Liver (tissue), 9 donors: ENCODE data around the gene REEP1. TPM values are rescaled to one million over a fixed set of nuclear protein-coding genes. Genes with fewer than 3 reads are reported as not detected.

ENCODE experiments used
- DNase-seq: peaks from one replicate; pipeline ENCODE4 v3.0.0-alpha.2; 2017; ENCODE audit warnings: low spot score
- H3K27ac ChIP-seq, 2 donors: one replicate each; pipeline ENCODE4 v1.7.0; 2013; ENCODE audit warnings: inconsistent platforms in 2 of 2, low read length in 2 of 2, control low read depth in 1 of 2, low read depth in 1 of 2, mild to moderate bottlenecking in 1 of 2
- H3K27me3 ChIP-seq, 4 donors: one replicate each; pipeline versions ENCODE4 v1.6.1 to v1.7.0; 2013; ENCODE audit warnings: low read length in 3 of 4, inconsistent platforms in 1 of 4, mild to moderate bottlenecking in 1 of 4, moderate library complexity in 1 of 4; ENCODE audit not compliant: control insufficient read depth in 4 of 4, insufficient read depth in 4 of 4
- H3K36me3 ChIP-seq, 4 donors: one replicate each; pipeline versions ENCODE4 v1.6.1 to v1.7.0; 2013; ENCODE audit warnings: low read length in 3 of 4, mild to moderate bottlenecking in 3 of 4, low read depth in 1 of 4, moderate library complexity in 1 of 4; ENCODE audit not compliant: control insufficient read depth in 4 of 4, insufficient read depth in 3 of 4
- H3K4me1 ChIP-seq, 4 donors: one replicate each; pipeline versions ENCODE4 v1.6.1 to v1.7.0; 2013; ENCODE audit warnings: low read length in 3 of 4, mild to moderate bottlenecking in 3 of 4, moderate library complexity in 1 of 4; ENCODE audit not compliant: control insufficient read depth in 4 of 4, insufficient read depth in 4 of 4
- H3K4me3 ChIP-seq, 3 donors: one replicate each; pipeline versions ENCODE4 v1.6.1 to v1.7.0; 2013; ENCODE audit warnings: low read length in 3 of 3, control low read depth in 1 of 3, low read depth in 1 of 3, mild to moderate bottlenecking in 1 of 3
- H3K9ac ChIP-seq, 2 donors: one replicate each; pipeline ENCODE4 v1.7.0; 2013; ENCODE audit warnings: low read length in 2 of 2, mild to moderate bottlenecking in 2 of 2, moderate library complexity in 2 of 2, control low read depth in 1 of 2, low read depth in 1 of 2
- H3K9me3 ChIP-seq, 4 donors: one replicate each; pipeline versions ENCODE4 v1.6.1 to v1.7.0; 2013; ENCODE audit warnings: low read length in 3 of 4; ENCODE audit not compliant: control insufficient read depth in 4 of 4
- EGR1 ChIP-seq, 2 donors: IDR thresholded peaks; 2 replicates each; pipeline ENCODE4 v1.6.1; 2016 to 2018; ENCODE audit warnings: antibody characterized with exemption in 2 of 2, low read depth in 2 of 2
- FOXA1 ChIP-seq: IDR thresholded peaks from 2 replicates; pipeline ENCODE4 v1.6.1; 2016; ENCODE audit warnings: antibody characterized with exemption
- FOXA2 ChIP-seq: IDR thresholded peaks from 2 replicates; pipeline ENCODE4 v1.6.1; 2016; ENCODE audit warnings: antibody characterized with exemption
- GABPA ChIP-seq, 2 donors: IDR thresholded peaks in 1 of 2; conservative IDR thresholded peaks in 1 of 2; 2 replicates each; pipeline ENCODE4 v1.6.1; 2016; ENCODE audit warnings: antibody characterized with exemption in 2 of 2, mild to moderate bottlenecking in 1 of 2, moderate library complexity in 1 of 2
- HNF4G ChIP-seq: IDR thresholded peaks from 2 replicates; pipeline ENCODE4 v1.6.1; 2016; ENCODE audit warnings: antibody characterized with exemption
- JUND ChIP-seq, 2 donors: IDR thresholded peaks; 2 replicates each; pipeline ENCODE4 v1.6.1; 2016; ENCODE audit warnings: antibody characterized with exemption in 2 of 2
- NR2F2 ChIP-seq: IDR thresholded peaks from 2 replicates; pipeline ENCODE4 v1.6.1; 2016; ENCODE audit warnings: antibody characterized with exemption
- RAD21 ChIP-seq, 2 donors: IDR thresholded peaks; 2 replicates each; pipeline ENCODE4 v1.6.1; 2016; ENCODE audit warnings: antibody characterized with exemption in 2 of 2, mild to moderate bottlenecking in 2 of 2
- RXRA ChIP-seq, 2 donors: IDR thresholded peaks; 2 replicates each; pipeline ENCODE4 v1.6.1; 2017 to 2018; ENCODE audit warnings: antibody characterized with exemption in 2 of 2, mild to moderate bottlenecking in 1 of 2
- SP1 ChIP-seq: IDR thresholded peaks from 2 replicates; pipeline ENCODE4 v1.6.1; 2018; ENCODE audit warnings: antibody characterized with exemption, mild to moderate bottlenecking
- TAF1 ChIP-seq: conservative IDR thresholded peaks from 2 replicates; pipeline ENCODE4 v1.6.1; 2016; ENCODE audit warnings: antibody characterized with exemption, mild to moderate bottlenecking
- YY1 ChIP-seq: IDR thresholded peaks from 2 replicates; pipeline ENCODE4 v1.6.1; 2016; ENCODE audit warnings: antibody characterized with exemption, mild to moderate bottlenecking
- WGBS: extraction: QIAGEN DNeasy Blood & Tissue Kit; methylation state at CpG from one replicate; pipeline ENCODE4 v1.1.7; 2013; 5-methylcytosine and 5-hydroxymethylcytosine counted together
- polyA plus RNA-seq, 2 donors: library from polyadenylated mRNA; stranded (reverse) in 1 of 2; unstranded in 1 of 2; fragments of 200-250 nt in 1 of 2; fragments of >200 nt in 1 of 2; fragmentation: Nextera tagmentation in 1 of 2; extraction: Ambion mirVana in 1 of 2; gene quantifications; one replicate each; pipeline versions ENCODE4 v1.2.1 to v1.2.3, GENCODE V29; 2013 to 2015
- total RNA-seq, 2 donors: library from RNA; depleted of rRNA; stranded (reverse); fragments of >200 nt; gene quantifications; one replicate each; pipeline ENCODE4 v1.2.3, GENCODE V29; 2014
- TF ChIP-seq, protein P1 (sequence below): IDR thresholded peaks from 2 replicates; pipeline ENCODE4 v1.6.1; 2016; ENCODE audit warnings: antibody characterized with exemption
- TF ChIP-seq, protein P2 (sequence below): IDR thresholded peaks from 2 replicates; pipeline ENCODE4 v1.6.1; 2016; ENCODE audit warnings: antibody characterized with exemption, mild to moderate bottlenecking
- TF ChIP-seq, protein P3 (sequence below): IDR thresholded peaks from 2 replicates; pipeline ENCODE4 v1.6.1; 2016; ENCODE audit warnings: antibody characterized with exemption
- TF ChIP-seq, protein P4 (sequence below): IDR thresholded peaks from 2 replicates; pipeline ENCODE4 v1.6.1; 2016; ENCODE audit warnings: antibody characterized with exemption
- TF ChIP-seq, protein P5 (sequence below): fragments of 150-350 bp; IDR thresholded peaks from 2 replicates; pipeline ENCODE4 v1.5.1; 2017; ENCODE audit warnings: improper control_type of control experiment, low read depth, low read length; ENCODE audit not compliant: missing input control
- donor health status: healthy.
- donor health status: healthy.
- donor health status: healthy.
- donor health status: healthy.
- donor health status: healthy.

The REEP1 gene
- total and polyA plus RNA-seq, 4 donors = 0.46 to 1.7 (median 0.89) TPM

DNA sequence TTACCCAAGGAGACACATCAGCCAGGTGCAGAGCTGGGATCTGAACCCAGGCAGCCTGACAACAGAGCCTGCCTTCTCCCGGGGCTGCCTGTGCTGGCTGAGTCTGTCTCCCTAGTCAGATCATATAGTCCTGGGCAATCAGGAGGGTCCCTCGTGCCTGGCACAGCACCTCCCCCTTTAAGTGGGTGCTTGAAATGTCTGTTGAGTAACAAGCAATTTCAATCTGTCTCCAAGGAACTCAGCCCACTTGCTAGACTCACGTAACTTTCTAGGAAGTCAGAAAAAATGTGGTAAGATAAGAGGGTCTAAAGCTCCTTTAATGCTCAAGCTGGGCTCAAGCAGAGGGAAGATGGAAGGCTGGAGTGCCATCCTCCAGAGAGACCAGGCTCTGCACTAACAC, 51.9 kb downstream of the REEP1 start:
- no peak for TF ChIP-seq RXRA (IDR thresholded peaks at IDR 0.05)
- no peak for TF ChIP-seq YY1
- TF ChIP-seq, protein P1, sequence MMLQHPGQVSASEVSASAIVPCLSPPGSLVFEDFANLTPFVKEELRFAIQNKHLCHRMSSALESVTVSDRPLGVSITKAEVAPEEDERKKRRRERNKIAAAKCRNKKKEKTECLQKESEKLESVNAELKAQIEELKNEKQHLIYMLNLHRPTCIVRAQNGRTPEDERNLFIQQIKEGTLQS = no peak
- TF ChIP-seq HNF4G = no peak
- no peak for TF ChIP-seq TAF1
- TF ChIP-seq, protein P2, sequence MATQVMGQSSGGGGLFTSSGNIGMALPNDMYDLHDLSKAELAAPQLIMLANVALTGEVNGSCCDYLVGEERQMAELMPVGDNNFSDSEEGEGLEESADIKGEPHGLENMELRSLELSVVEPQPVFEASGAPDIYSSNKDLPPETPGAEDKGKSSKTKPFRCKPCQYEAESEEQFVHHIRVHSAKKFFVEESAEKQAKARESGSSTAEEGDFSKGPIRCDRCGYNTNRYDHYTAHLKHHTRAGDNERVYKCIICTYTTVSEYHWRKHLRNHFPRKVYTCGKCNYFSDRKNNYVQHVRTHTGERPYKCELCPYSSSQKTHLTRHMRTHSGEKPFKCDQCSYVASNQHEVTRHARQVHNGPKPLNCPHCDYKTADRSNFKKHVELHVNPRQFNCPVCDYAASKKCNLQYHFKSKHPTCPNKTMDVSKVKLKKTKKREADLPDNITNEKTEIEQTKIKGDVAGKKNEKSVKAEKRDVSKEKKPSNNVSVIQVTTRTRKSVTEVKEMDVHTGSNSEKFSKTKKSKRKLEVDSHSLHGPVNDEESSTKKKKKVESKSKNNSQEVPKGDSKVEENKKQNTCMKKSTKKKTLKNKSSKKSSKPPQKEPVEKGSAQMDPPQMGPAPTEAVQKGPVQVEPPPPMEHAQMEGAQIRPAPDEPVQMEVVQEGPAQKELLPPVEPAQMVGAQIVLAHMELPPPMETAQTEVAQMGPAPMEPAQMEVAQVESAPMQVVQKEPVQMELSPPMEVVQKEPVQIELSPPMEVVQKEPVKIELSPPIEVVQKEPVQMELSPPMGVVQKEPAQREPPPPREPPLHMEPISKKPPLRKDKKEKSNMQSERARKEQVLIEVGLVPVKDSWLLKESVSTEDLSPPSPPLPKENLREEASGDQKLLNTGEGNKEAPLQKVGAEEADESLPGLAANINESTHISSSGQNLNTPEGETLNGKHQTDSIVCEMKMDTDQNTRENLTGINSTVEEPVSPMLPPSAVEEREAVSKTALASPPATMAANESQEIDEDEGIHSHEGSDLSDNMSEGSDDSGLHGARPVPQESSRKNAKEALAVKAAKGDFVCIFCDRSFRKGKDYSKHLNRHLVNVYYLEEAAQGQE = no peak
- TF ChIP-seq, protein P3, sequence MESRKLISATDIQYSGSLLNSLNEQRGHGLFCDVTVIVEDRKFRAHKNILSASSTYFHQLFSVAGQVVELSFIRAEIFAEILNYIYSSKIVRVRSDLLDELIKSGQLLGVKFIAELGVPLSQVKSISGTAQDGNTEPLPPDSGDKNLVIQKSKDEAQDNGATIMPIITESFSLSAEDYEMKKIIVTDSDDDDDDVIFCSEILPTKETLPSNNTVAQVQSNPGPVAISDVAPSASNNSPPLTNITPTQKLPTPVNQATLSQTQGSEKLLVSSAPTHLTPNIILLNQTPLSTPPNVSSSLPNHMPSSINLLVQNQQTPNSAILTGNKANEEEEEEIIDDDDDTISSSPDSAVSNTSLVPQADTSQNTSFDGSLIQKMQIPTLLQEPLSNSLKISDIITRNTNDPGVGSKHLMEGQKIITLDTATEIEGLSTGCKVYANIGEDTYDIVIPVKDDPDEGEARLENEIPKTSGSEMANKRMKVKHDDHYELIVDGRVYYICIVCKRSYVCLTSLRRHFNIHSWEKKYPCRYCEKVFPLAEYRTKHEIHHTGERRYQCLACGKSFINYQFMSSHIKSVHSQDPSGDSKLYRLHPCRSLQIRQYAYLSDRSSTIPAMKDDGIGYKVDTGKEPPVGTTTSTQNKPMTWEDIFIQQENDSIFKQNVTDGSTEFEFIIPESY = no peak
- TF ChIP-seq, protein P4, sequence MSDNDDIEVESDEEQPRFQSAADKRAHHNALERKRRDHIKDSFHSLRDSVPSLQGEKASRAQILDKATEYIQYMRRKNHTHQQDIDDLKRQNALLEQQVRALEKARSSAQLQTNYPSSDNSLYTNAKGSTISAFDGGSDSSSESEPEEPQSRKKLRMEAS = no peak
- no peak for TF ChIP-seq NR2F2
- Histone ChIP-seq H3K9ac (no peak overlapping the region), H3K9me3 (no peaks in the 10 kb centered on the region), H3K27ac (no peak overlapping the region), H3K4me3 (no peak overlapping the region), H3K36me3 (no peaks in the 10 kb centered on the region), H3K27me3 (no peaks in the 10 kb centered on the region), H3K4me1 (no peaks in the 10 kb centered on the region)
- 81% methylated on average over 3 of the region's 3 CpGs for WGBS
- DNase-seq = no peak

DNA sequence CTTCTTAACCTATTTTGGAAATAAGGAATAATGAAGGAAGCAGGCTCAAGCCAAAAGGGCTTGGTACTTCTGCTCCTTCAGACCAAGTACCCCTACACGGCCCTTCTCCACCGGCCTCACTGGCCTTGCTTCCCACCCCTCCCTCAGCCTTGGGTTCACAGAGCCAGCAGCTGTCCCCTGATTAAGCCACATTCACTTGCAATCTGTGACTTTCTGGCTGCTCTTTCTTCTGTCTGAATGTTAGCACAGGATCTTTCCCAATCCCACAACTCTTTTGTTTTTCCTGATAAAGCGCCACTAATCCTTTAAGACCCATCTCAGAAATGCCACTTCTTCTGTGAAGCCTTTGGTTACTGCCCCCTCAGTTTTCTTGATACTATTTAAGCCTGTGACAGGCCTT, 52.4 kb downstream of the REEP1 start:
- no peak for DNase-seq
- no peak overlapping the region for H3K9ac ChIP-seq
- H3K9me3 ChIP-seq = no peaks in the 10 kb centered on the region
- H3K36me3 ChIP-seq = no peaks in the 10 kb centered on the region
- no peak overlapping the region for H3K27ac ChIP-seq
- no peaks in the 10 kb centered on the region for H3K27me3 ChIP-seq
- TF ChIP-seq, protein P5, sequence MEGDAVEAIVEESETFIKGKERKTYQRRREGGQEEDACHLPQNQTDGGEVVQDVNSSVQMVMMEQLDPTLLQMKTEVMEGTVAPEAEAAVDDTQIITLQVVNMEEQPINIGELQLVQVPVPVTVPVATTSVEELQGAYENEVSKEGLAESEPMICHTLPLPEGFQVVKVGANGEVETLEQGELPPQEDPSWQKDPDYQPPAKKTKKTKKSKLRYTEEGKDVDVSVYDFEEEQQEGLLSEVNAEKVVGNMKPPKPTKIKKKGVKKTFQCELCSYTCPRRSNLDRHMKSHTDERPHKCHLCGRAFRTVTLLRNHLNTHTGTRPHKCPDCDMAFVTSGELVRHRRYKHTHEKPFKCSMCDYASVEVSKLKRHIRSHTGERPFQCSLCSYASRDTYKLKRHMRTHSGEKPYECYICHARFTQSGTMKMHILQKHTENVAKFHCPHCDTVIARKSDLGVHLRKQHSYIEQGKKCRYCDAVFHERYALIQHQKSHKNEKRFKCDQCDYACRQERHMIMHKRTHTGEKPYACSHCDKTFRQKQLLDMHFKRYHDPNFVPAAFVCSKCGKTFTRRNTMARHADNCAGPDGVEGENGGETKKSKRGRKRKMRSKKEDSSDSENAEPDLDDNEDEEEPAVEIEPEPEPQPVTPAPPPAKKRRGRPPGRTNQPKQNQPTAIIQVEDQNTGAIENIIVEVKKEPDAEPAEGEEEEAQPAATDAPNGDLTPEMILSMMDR = no peak
- TF ChIP-seq GABPA (IDR thresholded peaks at IDR 0.05 in 1 of 2, conservative IDR thresholded peaks at IDR 0.05 in 1 of 2) = no peak
- TF ChIP-seq JUND (IDR thresholded peaks at IDR 0.05) = no peak
- no peak for TF ChIP-seq EGR1 (IDR thresholded peaks at IDR 0.05; ENCODE audit: low read depth in 2 of 2)
- TF ChIP-seq, protein P4 = no peak
- no peak for TF ChIP-seq YY1
- TF ChIP-seq, protein P1 = no peak
- TF ChIP-seq SP1 = no peak
- TF ChIP-seq, protein P2 = no peak
- TF ChIP-seq, protein P3 = no peak
- TF ChIP-seq RAD21 (IDR thresholded peaks at IDR 0.05) = no peak
- TF ChIP-seq TAF1 = no peak
- TF ChIP-seq RXRA (IDR thresholded peaks at IDR 0.05) = no peak
- TF ChIP-seq HNF4G = no peak
- no peak for TF ChIP-seq FOXA2
- TF ChIP-seq FOXA1 = no peak
- H3K4me1 ChIP-seq = no peaks in the 10 kb centered on the region
- H3K4me3 ChIP-seq = no peak overlapping the region
- 84% methylated on average over 3 of the region's 3 CpGs for WGBS
